SK-N-SH treated with all-trans-retinoic acid at 6 μM for 48 hours (cell line): Measurements from ENCODE around the gene STK11IP.

ENCODE experiments used
- PATZ1 ChIP-seq: fragments of 250-450 bp; sonication (Bioruptor Pico); IDR thresholded peaks from 2 replicates; pipeline ENCODE4 v1.8.0; 2020; ENCODE audit warnings: mild to moderate bottlenecking, moderate library complexity, borderline replicate concordance
- ZNF70 ChIP-seq: fragments of 450-650 bp; formaldehyde crosslinking; IDR thresholded peaks from 2 replicates; pipeline ENCODE4 v1.5.0; 2020; ENCODE audit warnings: mild to moderate bottlenecking, moderate library complexity

GRCh38 chr2:219614076-219614860 is 16.6 kb downstream of the STK11IP start:
- TF ChIP-seq PATZ1 (CRISPR knock-in tag) (no peak), ZNF70 (CRISPR knock-in tag) (no peak)
